22Rv1 (cell line): ENCODE measurements around the gene RABGGTA.
A peak's percentile ranks its signal among the peaks of the same experiment; 100 is the strongest.

Experiments
- CTCF ChIP-seq: fragments of 450-650 bp; IDR thresholded peaks from 2 replicates; pipeline ENCODE4 v1.5.1; 2017; ENCODE audit warnings: mild to moderate bottlenecking
- ZFX ChIP-seq: fragments of 450-650 bp; IDR thresholded peaks from 2 replicates; pipeline ENCODE4 v1.6.1; 2017; ENCODE audit warnings: antibody characterized with exemption, borderline replicate concordance

- TF ChIP-seq CTCF: peak; percentile 69
- no peak for TF ChIP-seq ZFX
Observed at GRCh38 chr14:24297190-24297964, 26.0 kb upstream of the RABGGTA start.
